Epithelial cell of prostate (primary cell): Measurements from ENCODE around the gene MESP2.
A peak's percentile ranks its signal among the peaks of the same experiment; 100 is the strongest.
"Not testable (repeated sequence)": the region's sequence is repeated elsewhere in the genome, so short reads cannot be mapped to it uniquely, and the experiment has no call there.

Experiments used
- DNase-seq: peaks from one replicate; pipeline ENCODE4 v3.0.0-alpha.2; 2011; ENCODE audit warnings: low read depth, low spot score
- H3K27ac ChIP-seq: fragments of 450-650 bp; 2 replicates; pipeline ENCODE4 v1.5.1; 2017; ENCODE audit warnings: mild to moderate bottlenecking

The MESP2 gene

DNA sequence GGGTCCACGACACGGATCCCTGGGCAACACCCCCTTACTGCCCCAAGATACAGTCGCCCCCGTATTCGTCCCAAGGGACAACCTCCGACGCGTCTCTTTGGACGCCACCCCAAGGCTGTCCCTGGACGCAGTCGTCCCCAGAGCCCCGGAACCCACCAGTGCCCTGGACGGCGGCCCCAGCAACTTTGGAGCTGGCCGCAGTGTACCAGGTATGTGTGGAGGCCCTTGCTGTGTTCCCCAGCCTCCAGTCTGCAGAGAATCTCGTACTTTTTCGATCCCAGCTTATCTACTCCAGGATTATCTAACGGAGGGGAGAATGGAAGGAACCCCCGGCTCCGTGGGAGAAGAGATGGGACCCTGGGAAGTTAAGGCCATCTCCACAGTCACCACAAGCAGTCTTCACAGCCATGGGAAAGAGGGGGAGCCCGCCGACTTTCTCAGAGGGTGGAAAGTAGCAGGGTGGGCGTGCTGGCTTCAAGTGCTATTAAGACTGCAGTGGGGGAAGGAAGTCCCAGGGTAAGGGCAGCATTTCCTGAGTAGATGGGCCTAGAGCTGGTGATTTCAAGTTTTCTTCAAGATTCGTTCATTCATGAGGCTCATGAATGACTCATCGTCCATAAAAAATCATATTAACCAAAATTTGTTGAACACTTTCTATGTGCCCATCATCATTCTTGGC is 1.1 kb downstream of the MESP2 start:
- no peak for DNase-seq
- H3K27ac ChIP-seq, result no peak overlapping the region

DNA sequence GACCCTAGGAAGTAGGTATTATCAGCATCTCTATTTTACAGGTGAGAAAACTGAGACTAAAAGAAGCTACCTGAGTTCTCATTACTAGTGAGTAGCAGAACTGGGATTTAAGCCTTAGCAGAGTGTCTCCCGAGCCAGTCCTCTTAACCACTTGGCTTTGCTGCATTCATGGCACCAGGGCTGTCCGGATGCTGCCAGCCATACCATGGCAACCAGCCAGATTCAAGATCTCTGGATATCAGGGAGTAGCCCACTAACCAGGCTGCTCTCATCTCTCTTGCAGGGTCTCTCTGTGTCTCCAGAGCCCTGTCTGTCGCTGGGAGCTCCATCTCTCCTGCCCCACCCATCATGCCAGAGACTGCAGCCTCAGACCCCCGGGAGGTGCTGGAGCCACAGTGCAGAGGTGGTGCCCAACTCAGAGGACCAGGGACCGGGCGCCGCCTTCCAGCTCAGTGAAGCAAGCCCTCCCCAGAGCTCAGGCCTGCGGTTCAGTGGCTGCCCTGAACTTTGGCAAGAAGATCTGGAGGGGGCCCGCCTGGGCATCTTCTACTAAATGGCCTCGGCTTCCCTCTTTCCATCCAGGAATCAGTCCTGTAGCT is 1.7 kb downstream of the MESP2 start:
- DNase-seq, result no peak
- H3K27ac ChIP-seq, result no peak overlapping the region

DNA sequence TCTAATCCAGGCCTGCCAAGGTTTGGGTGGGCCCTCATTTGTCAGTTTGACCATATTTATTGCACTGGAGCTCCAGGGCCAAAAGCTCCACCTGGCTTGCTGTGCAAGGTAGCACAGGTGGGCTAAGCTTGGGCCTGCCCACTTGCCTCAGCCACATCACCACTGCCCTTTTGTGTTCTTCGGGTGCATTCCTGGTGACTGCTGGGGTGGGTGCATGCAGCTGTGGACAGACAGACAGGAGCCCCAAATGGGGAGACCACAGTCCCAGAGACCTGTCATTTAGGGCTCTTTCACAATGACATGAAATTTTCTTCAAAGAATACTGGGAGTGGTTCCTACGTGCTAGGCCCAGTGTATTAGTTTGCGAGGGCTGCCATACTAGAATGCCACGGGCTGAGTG is 2.7 kb downstream of the MESP2 start:
- no peak overlapping the region for H3K27ac ChIP-seq
- DNase-seq, result no peak

GRCh38 chr15:89780601-89781000 is 4.5 kb downstream of the MESP2 start:
- DNase-seq, result no peak
- peak overlapping the region; percentile 94 for H3K27ac ChIP-seq

DNA sequence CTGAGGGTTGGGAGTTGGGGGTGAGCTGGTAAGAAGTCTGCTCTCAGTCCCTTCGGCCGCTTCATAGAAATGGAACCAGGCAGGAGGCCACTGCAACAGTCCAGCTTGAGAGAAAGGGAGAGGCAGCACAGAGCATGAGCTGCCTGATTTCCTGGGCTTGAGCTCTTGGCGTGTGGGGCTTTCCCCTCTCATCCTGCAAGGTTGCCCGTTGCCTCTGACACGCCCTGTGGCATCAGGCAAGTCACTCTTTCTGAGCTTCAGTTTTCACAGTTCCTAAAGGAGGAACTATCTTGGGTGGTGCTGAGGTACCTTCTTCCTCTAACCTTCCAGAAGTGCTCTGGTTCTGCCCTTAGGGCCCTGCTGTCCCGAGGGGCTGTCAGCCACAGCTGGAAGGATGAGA is 4.9 kb downstream of the MESP2 start:
- DNase-seq, result no peak
- peak overlapping the region; percentile 94 for H3K27ac ChIP-seq

DNA sequence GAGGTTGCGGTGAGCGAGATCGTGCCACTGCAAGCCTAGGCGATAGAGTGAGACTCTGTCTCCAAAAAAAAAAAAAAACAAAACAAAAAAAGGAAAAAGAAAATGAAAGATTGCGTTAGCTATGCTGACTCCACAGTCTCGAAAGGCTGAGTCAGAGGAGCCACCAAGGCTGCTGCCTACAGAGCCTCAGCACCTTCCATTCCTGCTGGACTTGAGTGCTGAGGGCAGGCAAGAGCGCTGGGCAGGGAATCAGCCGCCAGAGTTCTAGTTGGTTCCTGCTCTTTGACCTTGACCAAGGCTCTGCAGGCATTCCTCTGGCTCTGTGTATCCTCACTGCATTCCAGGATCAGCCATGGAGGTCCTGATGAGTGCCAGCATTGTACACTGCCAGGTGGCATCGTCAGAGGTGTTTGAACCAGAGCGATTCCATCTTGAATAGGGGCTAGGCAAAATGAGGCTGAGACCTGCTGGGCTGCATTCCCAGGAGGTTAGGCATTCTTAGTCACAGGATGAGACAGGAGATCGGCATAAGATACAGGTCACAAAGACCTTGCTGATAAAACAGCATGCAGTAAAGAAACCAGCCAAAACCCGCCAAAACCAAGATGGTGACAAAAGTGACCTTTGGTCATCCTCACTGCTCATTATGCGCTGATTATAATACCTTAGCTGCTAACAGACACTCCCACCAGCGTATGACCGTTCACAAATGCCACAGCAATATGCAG is 5.9 kb downstream of the MESP2 start:
- peak; percentile 68 for DNase-seq
- H3K27ac ChIP-seq, result peak overlapping the region; percentile 94

GRCh38 chr15:89782619-89782950 is 6.5 kb downstream of the MESP2 start:
- H3K27ac ChIP-seq, result peak overlapping the region; percentile 94
- not testable (repeated sequence) for DNase-seq

DNA sequence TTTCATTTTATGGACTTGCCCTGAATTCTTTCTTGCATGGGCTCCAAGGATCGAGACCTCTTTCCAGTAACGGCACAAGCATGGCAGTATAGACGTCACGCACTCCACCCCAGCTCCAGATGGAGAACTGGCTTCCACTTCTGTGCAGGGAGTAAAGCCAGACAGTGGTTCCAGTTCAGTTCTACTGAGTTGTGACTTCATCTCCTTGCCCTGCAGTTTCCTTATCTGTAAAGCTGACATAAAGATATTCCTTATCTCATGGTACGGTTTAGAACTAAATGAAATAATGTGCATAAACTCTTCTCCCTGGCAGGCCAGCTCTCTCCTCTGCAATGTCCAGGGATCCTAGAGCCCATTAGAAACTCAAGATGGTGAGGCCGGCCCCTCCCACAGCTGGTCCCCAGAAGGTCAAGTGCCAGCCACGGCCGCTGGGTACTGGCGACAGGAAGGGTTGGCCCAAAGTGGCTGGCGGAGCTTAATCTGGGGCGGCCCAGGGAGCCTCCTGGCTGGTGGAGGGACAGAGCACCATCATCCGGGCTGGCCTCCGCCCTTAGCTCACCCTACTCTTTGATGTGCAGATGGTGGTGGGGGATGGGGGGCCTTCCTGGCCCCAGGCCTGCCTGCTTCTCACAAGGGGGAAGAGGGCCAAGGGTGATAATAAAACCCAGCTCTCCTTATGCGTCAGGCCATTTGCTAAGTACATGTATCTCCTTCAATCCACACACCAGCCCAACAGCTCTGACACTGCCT is 7.2 kb downstream of the MESP2 start:
- peak overlapping the region; percentile 94 for H3K27ac ChIP-seq
- no peak for DNase-seq

DNA sequence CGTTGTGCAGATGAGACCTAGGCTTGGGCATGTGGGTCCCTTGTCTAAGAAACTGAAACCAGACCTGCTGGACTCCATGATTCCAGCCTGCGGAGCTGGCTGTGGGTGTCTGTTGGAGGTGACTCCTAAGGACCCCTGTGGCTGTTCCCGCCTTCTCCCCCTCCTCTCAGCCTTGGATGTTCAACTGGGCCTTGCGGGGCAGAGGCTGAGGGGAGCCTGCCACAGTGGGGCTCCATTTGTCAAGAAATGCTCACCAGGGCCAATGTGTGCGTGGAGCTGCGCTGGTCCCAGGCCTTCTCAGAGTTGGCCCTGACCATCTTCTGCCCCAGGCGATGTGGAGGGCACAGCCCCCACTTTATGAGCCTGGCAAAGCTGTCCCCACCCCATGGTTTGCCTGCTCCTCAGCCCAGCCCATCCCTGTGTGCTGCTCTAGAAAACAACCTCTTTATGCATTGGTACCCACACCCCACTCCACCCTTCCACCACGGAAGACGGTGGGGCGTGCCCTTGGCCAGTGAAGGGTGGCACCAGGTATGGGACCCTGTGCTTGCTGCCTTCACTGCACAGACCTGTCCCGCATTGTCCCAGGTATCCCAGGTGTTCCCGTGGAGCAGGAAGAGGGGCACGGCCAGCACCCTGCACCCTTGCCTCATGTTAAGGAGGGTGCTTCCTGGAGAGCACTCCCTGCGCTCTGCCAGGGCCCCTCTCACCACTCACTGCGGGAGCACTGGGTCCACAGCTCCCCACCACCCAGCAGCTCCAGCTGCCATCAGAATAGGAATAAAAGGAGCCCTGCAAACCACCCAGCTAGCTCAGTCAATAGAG is 7.9 kb downstream of the MESP2 start:
- H3K27ac ChIP-seq, result no peak overlapping the region
- DNase-seq, result no peak

GRCh38 chr15:89784686-89784960 is 8.5 kb downstream of the MESP2 start:
- no peak overlapping the region for H3K27ac ChIP-seq
- no peak for DNase-seq

- no peak for DNase-seq
These were observed 9.1 kb downstream of the MESP2 start for GRCh38 chr15:89785064-89785773.

GRCh38 chr15:89785774-89786140 is 9.6 kb downstream of the MESP2 start:
- peak overlapping the region; percentile 33 for H3K27ac ChIP-seq
- no peak for DNase-seq

More at GRCh38 chr15:89785064-89785773, 9.1 kb downstream of the MESP2 start:
- peak overlapping the region; percentile 33 for H3K27ac ChIP-seq

- no peak for DNase-seq
- no peak overlapping the region for H3K27ac ChIP-seq
These were observed 11.8 kb downstream of the MESP2 start for GRCh38 chr15:89787944-89788343.

DNA sequence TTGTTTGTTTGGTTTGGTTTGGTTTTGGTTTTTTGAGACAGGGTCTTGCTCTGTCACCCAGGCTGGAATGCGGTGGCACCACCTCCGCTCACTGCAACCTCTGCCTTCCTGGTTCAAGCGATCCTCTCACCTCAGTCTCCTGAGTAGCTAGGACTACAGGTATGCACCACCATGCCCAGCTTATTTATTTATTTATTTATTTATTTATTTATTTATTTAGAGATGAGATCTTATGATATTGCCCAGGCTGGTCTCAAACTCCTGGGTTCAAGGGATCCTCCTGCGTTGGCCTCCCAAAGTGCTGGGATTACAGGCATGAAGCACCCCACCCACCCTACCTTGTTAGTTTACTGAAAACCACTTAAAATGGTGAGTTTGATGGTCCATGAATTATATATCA is 12.5 kb downstream of the MESP2 start:
- not testable (repeated sequence) for DNase-seq, H3K27ac ChIP-seq

DNA sequence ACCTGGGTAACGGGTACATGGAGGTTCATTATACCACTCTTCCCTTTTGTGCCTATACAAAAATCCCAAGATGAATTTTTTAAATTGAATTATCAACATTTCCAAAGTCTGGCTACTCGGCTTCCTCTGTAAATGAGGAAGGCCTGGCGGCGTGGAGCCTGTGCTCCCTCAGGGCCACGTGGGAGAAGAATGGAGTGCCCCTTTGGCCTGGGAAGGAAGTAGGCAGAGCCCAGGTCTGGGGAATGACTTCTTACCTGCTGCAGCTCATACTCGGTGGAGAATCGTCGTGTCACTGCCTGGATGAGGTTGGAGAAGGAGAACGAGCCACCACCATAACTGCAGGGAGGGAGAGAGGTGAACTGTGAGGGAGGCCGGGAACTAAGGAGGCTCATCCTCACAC is 14.1 kb downstream of the MESP2 start:
- H3K27ac ChIP-seq, result no peak overlapping the region
- DNase-seq, result no peak

DNA sequence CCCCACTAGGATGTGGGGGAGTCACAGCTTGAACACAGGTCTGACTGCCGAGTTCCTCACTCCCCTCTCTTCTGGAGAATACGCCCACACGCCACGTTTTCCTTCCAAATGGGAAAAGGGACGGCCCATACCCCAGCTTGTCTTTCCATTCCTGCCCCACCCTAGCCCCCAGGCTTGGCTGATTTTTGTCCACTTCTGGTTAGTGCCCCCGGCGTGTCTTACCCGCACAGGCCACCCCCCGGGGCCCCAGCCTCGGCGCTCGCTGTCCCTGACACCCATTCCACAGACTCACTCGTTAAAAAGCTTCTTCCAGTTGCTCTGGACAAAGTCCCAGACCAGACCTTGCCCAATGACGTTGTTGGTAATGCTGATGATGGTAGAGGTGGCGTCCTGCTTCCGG is 14.5 kb downstream of the MESP2 start:
- H3K27ac ChIP-seq, result no peak overlapping the region

DNA sequence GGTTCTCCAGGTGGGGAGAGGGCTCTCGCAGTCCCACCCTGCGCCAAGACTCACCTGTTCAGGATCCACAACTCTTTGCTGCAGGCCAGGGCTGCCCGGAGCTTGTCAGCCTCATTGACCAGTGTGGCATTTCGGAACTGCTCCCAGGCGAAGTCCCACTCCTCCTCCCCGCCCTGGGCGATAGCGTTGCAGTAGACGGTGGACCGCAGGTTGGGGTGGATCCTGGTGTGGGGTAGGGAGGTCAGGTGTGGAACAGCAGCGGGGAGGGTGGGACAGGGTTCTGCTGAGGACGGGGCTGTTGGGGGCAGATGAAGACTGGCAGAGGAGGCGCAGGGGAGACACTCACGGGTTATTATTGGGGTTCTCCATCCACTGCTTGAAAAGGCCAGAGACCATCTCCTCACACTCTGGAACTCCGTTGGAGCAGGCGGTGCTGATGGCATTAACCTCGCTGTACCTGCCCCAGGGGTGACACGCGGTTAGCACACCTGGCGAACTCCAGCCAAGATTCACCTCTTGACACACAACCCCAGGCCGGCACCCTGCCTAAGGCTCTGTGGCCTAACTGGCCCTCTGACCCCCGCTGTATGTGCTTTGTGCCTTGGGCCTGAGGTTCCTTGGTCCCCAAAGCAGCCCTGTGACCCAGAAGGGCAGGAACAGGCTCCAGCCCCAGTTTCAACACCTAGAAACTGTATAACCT is 16.1 kb downstream of the MESP2 start:
- H3K27ac ChIP-seq, result no peak overlapping the region

More for the DNA sequence above, 14.5 kb downstream of the MESP2 start:
- no peak for DNase-seq

DNA sequence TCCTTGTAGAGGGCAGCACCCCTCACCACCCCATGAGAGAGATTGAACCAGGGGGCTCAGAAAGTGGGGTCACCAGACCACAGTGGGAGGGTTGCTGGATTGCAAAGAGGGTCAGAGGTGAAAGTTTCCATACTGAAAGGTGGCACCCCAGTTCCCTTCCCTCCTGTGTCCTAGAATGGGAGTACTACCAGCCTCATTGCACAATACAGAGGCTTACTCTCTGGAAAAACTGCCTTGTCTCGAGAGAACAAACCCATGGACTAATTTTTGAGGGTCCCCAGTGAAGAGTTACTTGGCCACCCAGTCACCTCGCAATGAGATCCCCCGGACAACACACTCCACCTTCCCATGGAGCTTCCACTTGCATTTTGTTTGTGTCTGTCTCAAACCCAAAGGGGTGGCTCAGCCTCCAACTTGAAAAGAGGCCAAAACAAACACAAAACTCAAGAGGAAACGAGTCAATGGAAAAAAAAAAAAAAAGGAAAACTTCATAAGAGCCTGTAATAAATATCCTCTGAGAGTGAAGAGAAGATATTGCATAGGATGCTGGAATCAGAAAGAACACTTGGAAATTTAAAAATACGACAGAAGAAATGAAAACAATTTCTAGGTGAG is 18.6 kb downstream of the MESP2 start:
- no peak for DNase-seq
- H3K27ac ChIP-seq, result no peak overlapping the region

More for the DNA sequence above, 16.1 kb downstream of the MESP2 start:
- no peak for DNase-seq

DNA sequence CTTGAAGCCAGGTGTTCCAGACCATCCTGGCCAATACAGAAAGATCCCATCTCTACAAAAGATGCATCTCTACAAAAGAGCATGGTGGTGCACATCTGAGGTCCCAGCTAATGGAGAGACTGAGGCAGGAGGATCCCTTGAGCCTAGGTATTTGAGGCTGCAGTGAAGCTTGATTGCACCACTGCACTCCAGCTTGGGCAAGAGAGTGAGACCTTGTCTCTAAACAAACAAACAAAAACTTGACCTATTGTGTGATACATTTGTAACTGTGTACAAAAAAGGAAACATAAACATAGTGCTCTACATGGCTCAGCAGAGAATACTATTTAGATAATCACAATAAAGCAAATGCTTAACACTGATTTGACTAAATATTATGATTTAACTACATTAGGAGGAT is 19.9 kb downstream of the MESP2 start:
- no peak for DNase-seq
- no peak overlapping the region for H3K27ac ChIP-seq
